Brain pericyte (primary cell): ENCODE data around the gene FIGNL2.
"Not testable (repeated sequence)": the region's sequence is repeated elsewhere in the genome, so short reads cannot be mapped to it uniquely, and the experiment has no call there.

Experiments used
- DNase-seq: peaks from one replicate; pipeline ENCODE4 v3.0.0-alpha.2; 2012; ENCODE audit warnings: low read depth, low spot score

FIGNL2 gene

GRCh38 chr12:51818086-51818485, 30.4 kb downstream of the FIGNL2 start:
- no peak for DNase-seq

- no peak for DNase-seq
Measured at GRCh38 chr12:51817027-51817953, 31.2 kb downstream of the FIGNL2 start.

GRCh38 chr12:51815571-51815970, 32.9 kb downstream of the FIGNL2 start:
- no peak for DNase-seq

GRCh38 chr12:51814311-51815088, 34.0 kb downstream of the FIGNL2 start:
- no peak for DNase-seq

- no peak for DNase-seq
Measured at GRCh38 chr12:51813931-51814310, 34.6 kb downstream of the FIGNL2 start.

GRCh38 chr12:51812871-51813270, 35.6 kb downstream of the FIGNL2 start:
- DNase-seq = no peak

- no peak for DNase-seq
Measured at GRCh38 chr12:51811203-51812202, 37.0 kb downstream of the FIGNL2 start.

GRCh38 chr12:51809193-51809592, 39.3 kb downstream of the FIGNL2 start:
- no peak for DNase-seq

- DNase-seq = no peak
Measured at GRCh38 chr12:51806896-51807295, 41.6 kb downstream of the FIGNL2 start.

- DNase-seq = no peak
Measured at GRCh38 chr12:51801027-51801426, 47.5 kb downstream of the FIGNL2 start.

GRCh38 chr12:51798501-51798900, 50.0 kb downstream of the FIGNL2 start:
- DNase-seq = no peak

- not testable (repeated sequence) for DNase-seq
Measured at GRCh38 chr12:51798051-51798450, 50.5 kb downstream of the FIGNL2 start.

GRCh38 chr12:51797301-51797700, 51.2 kb downstream of the FIGNL2 start:
- no peak for DNase-seq

GRCh38 chr12:51793201-51793600, 55.3 kb downstream of the FIGNL2 start:
- no peak for DNase-seq

- DNase-seq = no peak
Measured at GRCh38 chr12:51792417-51792816, 56.1 kb downstream of the FIGNL2 start.

GRCh38 chr12:51788876-51789275, 59.6 kb downstream of the FIGNL2 start:
- DNase-seq = no peak

GRCh38 chr12:51785906-51786305, 62.6 kb downstream of the FIGNL2 start:
- DNase-seq = no peak

- no peak for DNase-seq
Measured at GRCh38 chr12:51784688-51785087, 63.8 kb downstream of the FIGNL2 start.

- no peak for DNase-seq
Measured at GRCh38 chr12:51779876-51780275, 68.6 kb downstream of the FIGNL2 start.

GRCh38 chr12:51777973-51778372, 70.5 kb downstream of the FIGNL2 start:
- no peak for DNase-seq

- DNase-seq = no peak
Measured at GRCh38 chr12:51777457-51777856, 71.1 kb downstream of the FIGNL2 start.
